ENCODE data around the gene CCN2. TPM values are rescaled to one million over a fixed set of nuclear protein-coding genes. Genes with fewer than 3 reads are reported as not detected.
A peak's percentile ranks its signal among the peaks of the same experiment; 100 is the strongest.

Gene CCN2
- total RNA-seq, 4 donors from 2014 or later, result 8.9 to 110 (median 25.9) TPM

GRCh38 chr6:131947986-131948661, 3.0 kb downstream of the CCN2 start:
- peak overlapping the region in 3 of 4 donors; percentile 83 to 97 (median 95) for H3K27ac ChIP-seq
- peaks cover 0 to 37% (median 3%) of the 10 kb centered on the region in 3 donors for H3K4me1 ChIP-seq
- H3K4me3 ChIP-seq, result peak overlapping the region; percentile 49 to 86 (median 69)
- H3K27me3 ChIP-seq, result peaks cover 0 to 38% (median 0%) of the 10 kb centered on the region in 4 donors
- intact Hi-C loops (cut with DNase I), result no loop called here
- no peaks in the 10 kb centered on the region for H3K9me3 ChIP-seq
- no peak for DNase-seq
- no peak for TF ChIP-seq POLR2A (IDR thresholded peaks at IDR 0.05)
- TF ChIP-seq, protein P1, sequence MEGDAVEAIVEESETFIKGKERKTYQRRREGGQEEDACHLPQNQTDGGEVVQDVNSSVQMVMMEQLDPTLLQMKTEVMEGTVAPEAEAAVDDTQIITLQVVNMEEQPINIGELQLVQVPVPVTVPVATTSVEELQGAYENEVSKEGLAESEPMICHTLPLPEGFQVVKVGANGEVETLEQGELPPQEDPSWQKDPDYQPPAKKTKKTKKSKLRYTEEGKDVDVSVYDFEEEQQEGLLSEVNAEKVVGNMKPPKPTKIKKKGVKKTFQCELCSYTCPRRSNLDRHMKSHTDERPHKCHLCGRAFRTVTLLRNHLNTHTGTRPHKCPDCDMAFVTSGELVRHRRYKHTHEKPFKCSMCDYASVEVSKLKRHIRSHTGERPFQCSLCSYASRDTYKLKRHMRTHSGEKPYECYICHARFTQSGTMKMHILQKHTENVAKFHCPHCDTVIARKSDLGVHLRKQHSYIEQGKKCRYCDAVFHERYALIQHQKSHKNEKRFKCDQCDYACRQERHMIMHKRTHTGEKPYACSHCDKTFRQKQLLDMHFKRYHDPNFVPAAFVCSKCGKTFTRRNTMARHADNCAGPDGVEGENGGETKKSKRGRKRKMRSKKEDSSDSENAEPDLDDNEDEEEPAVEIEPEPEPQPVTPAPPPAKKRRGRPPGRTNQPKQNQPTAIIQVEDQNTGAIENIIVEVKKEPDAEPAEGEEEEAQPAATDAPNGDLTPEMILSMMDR (IDR thresholded peaks at IDR 0.05), result no peak
- no peaks in the 10 kb centered on the region for H3K36me3 ChIP-seq
- 62 to 74% methylated on average over 3 of the region's 3 CpGs for WGBS, 2 donors

- Histone ChIP-seq H3K36me3 (no peaks in the 10 kb centered on the region), H3K27ac (peak overlapping the region in 2 of 4 donors; percentile 83 to 95), H3K9me3 (no peaks in the 10 kb centered on the region), H3K4me3 (peak overlapping the region in 2 of 4 donors; percentile 76 to 86), H3K4me1 (peaks cover 0 to 34% (median 3%) of the 10 kb centered on the region in 3 donors), H3K27me3 (peaks cover 0 to 31% (median 0%) of the 10 kb centered on the region in 4 donors)
- DNase-seq, result no peak
- TF ChIP-seq, protein P1 (IDR thresholded peaks at IDR 0.05), result no peak
- no peak for TF ChIP-seq POLR2A (IDR thresholded peaks at IDR 0.05)
- WGBS, 2 donors, result 56 to 59% methylated on average over 6 of the region's 6 CpGs
- intact Hi-C loops (cut with DNase I), result no loop called here
Observed at GRCh38 chr6:131946992-131947955, 3.9 kb downstream of the CCN2 start.

DNA sequence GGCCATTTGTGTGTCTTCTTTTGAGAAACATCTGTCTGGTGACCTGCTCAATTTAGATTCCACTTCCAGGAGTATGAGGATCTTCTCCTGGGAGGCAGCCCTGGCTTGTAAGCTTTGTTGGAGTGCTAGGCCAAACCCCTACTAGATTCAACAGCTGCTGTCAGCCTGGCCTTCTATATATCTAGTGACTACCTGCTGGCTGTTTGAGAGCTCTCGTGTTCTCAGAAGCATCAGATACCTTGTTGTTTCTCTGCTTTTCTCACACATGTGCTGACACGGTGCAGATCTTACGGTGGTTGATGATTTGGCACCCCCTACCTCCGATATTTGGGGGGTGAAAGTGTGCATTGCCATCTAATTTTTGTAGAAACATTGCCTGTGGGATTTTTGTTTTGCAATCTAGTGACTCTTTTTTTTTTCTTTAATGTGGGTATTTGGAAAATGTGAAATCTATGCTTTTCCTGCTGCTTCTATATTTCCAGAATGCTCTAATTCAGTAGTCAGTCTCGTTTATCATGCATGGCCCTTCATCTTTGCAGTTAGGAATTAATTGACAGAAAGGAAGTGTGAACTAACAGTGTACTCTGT, 4.7 kb downstream of the CCN2 start:
- peaks cover 0 to 24% (median 0%) of the 10 kb centered on the region in 4 donors for H3K27me3 ChIP-seq
- intact Hi-C loops (cut with DNase I), result no loop called here
- peaks cover 0 to 26% (median 0%) of the 10 kb centered on the region in 3 donors for H3K4me1 ChIP-seq
- no peak for DNase-seq
- peak overlapping the region in 1 of 4 donors; percentile 21 for H3K27ac ChIP-seq
- H3K36me3 ChIP-seq, result no peaks in the 10 kb centered on the region
- no peaks in the 10 kb centered on the region for H3K9me3 ChIP-seq
- H3K4me3 ChIP-seq, result no peak overlapping the region
- TF ChIP-seq POLR2A (IDR thresholded peaks at IDR 0.05), result no peak
- TF ChIP-seq, protein P1 (IDR thresholded peaks at IDR 0.05), result no peak
- 80 to 86% methylated on average over 5 of the region's 5 CpGs for WGBS, 2 donors

GRCh38 chr6:131945971-131946370, 5.2 kb downstream of the CCN2 start:
- DNase-seq, result no peak
- no peak overlapping the region for H3K27ac ChIP-seq
- H3K36me3 ChIP-seq, result no peaks in the 10 kb centered on the region
- peaks cover 0 to 20% (median 0%) of the 10 kb centered on the region in 4 donors for H3K27me3 ChIP-seq
- WGBS, 2 donors, result 91 to 95% methylated on average over 1 of the region's 1 CpG
- TF ChIP-seq, protein P1 (IDR thresholded peaks at IDR 0.05), result no peak
- peaks cover 0 to 20% (median 0%) of the 10 kb centered on the region in 3 donors for H3K4me1 ChIP-seq
- intact Hi-C loops (cut with DNase I), result no loop called here
- H3K4me3 ChIP-seq, result no peak overlapping the region
- no peaks in the 10 kb centered on the region for H3K9me3 ChIP-seq
